WTC11 (cell line): Measurements from ENCODE around the gene METTL21C. TPM values are rescaled to one million over a fixed set of nuclear protein-coding genes. Genes with fewer than 3 reads are reported as not detected.

Source experiments
- ATAC-seq: fragments of 200-7000 bp; cut with Tn5 transposase; 2 replicates; pipeline ENCODE4 v1.10.0; 2021; ENCODE audit warnings: mild to moderate bottlenecking, moderate library complexity
- CTCF ChIA-PET: fragments of 300-600 bp; sonication (Branson Sonifier 250); formaldehyde crosslinking; loops from one replicate; lab custom pipeline; 2021; ENCODE audit warnings: antibody characterized with exemption; lab: Charles Lee
- POLR2A ChIA-PET: fragments of 350-600 bp; sonication (Branson Sonifier 250); formaldehyde crosslinking; loops from one replicate; lab custom pipeline; 2021; ENCODE audit warnings: antibody characterized with exemption; lab: Charles Lee
- DNase-seq: peaks from one replicate; pipeline ENCODE4 v3.0.0; 2021; ENCODE audit warnings: low spot score
- H3K27ac Mint-ChIP-seq: 2 replicates; pipeline ENCODE4 v1.8.0; 2021; ENCODE audit warnings: mixed read lengths
- H3K27me3 Mint-ChIP-seq: 2 replicates; pipeline ENCODE4 v1.8.0; 2021; ENCODE audit warnings: low read depth, mild to moderate bottlenecking, moderate library complexity, mixed read lengths
- H3K36me3 Mint-ChIP-seq: 2 replicates; pipeline ENCODE4 v1.8.0; 2021; ENCODE audit warnings: mixed read lengths
- H3K4me1 Mint-ChIP-seq: 2 replicates; pipeline ENCODE4 v1.8.0; 2022; ENCODE audit warnings: mixed read lengths
- H3K4me3 Mint-ChIP-seq: 2 replicates; pipeline ENCODE4 v1.8.0; 2021; ENCODE audit warnings: mild to moderate bottlenecking, moderate library complexity, mixed read lengths
- H3K9me3 Mint-ChIP-seq: 2 replicates; pipeline ENCODE4 v1.8.0; 2021; ENCODE audit warnings: mixed read lengths
- CREB1 ChIP-seq: sonication (generic); formaldehyde crosslinking; IDR thresholded peaks from 2 replicates; pipeline ENCODE4 v1.8.0; 2023; ENCODE audit warnings: mild to moderate bottlenecking, missing genetic modification reagents
- ETV6 ChIP-seq: sonication (generic); formaldehyde crosslinking; IDR thresholded peaks from 2 replicates; pipeline ENCODE4 v1.8.1; 2022; ENCODE audit warnings: mild to moderate bottlenecking, missing genetic modification reagents
- GTF2I ChIP-seq: fragments of 250-450 bp; sonication (Bioruptor Pico); conservative IDR thresholded peaks from 2 replicates; pipeline ENCODE4 v1.4.0; 2021; ENCODE audit warnings: mild to moderate bottlenecking
- KAT7 ChIP-seq: sonication (generic); formaldehyde crosslinking; IDR thresholded peaks from 2 replicates; pipeline ENCODE4 v1.8.1; 2023; ENCODE audit warnings: missing genetic modification reagents, mild to moderate bottlenecking, borderline replicate concordance
- MXD4 ChIP-seq: fragments of 250-450 bp; sonication (Bioruptor Pico); IDR thresholded peaks from 2 replicates; pipeline ENCODE4 v1.8.0; 2021; ENCODE audit warnings: mild to moderate bottlenecking, moderate library complexity, borderline replicate concordance
- NFE2L1 ChIP-seq: sonication (generic); formaldehyde crosslinking; IDR thresholded peaks from 2 replicates; pipeline ENCODE4 v1.8.1; 2023; ENCODE audit warnings: missing genetic modification reagents
- OVOL2 ChIP-seq: fragments of 250-450 bp; sonication (Bioruptor Pico); IDR thresholded peaks from 2 replicates; pipeline ENCODE4 v1.9.0; 2021; ENCODE audit warnings: mild to moderate bottlenecking, borderline replicate concordance
- SMAD3 ChIP-seq: sonication (generic); formaldehyde crosslinking; IDR thresholded peaks from 2 replicates; pipeline ENCODE4 v1.8.0; 2022; ENCODE audit warnings: missing genetic modification reagents, mild to moderate bottlenecking, borderline replicate concordance
- TEAD1 ChIP-seq: sonication (generic); formaldehyde crosslinking; IDR thresholded peaks from 2 replicates; pipeline ENCODE4 v1.8.0; 2022; ENCODE audit warnings: mild to moderate bottlenecking, missing genetic modification reagents
- ZNF219 ChIP-seq: sonication (generic); formaldehyde crosslinking; IDR thresholded peaks from 2 replicates; pipeline ENCODE4 v1.8.0; 2023; ENCODE audit warnings: missing genetic modification reagents, mild to moderate bottlenecking, borderline replicate concordance
- ZNF317 ChIP-seq: sonication (generic); formaldehyde crosslinking; IDR thresholded peaks from 2 replicates; pipeline ENCODE4 v1.8.1; 2023; ENCODE audit warnings: low read depth, mild to moderate bottlenecking, moderate library complexity, missing genetic modification reagents, borderline replicate concordance
- total RNA-seq: library from RNA; stranded (reverse); gene quantifications from 3 replicates; pipeline ENCODE4 v1.2.3, GENCODE V29; 2021
- TF ChIP-seq, protein P1 (sequence below): sonication (generic); formaldehyde crosslinking; IDR thresholded peaks from 2 replicates; pipeline ENCODE4 v1.8.1; 2023; ENCODE audit warnings: mild to moderate bottlenecking, moderate library complexity, missing genetic modification reagents
- TF ChIP-seq, protein P2 (sequence below): sonication (generic); formaldehyde crosslinking; IDR thresholded peaks from 2 replicates; pipeline ENCODE4 v1.8.0; 2022; ENCODE audit warnings: mild to moderate bottlenecking, missing genetic modification reagents
- TF ChIP-seq, protein P3 (sequence below): sonication (generic); formaldehyde crosslinking; IDR thresholded peaks from 2 replicates; pipeline ENCODE4 v1.8.0; 2023; ENCODE audit warnings: mild to moderate bottlenecking, missing genetic modification reagents
- TF ChIP-seq, protein P4 (sequence below): sonication (generic); formaldehyde crosslinking; IDR thresholded peaks from 2 replicates; pipeline ENCODE4 v1.8.0; 2022; ENCODE audit warnings: mild to moderate bottlenecking, missing genetic modification reagents
- TF ChIP-seq, protein P5 (sequence below): sonication (generic); formaldehyde crosslinking; IDR thresholded peaks from 2 replicates; pipeline ENCODE4 v1.8.1; 2022; ENCODE audit warnings: missing genetic modification reagents, borderline replicate concordance
- TF ChIP-seq, protein P6 (sequence below): fragments of 250-450 bp; sonication (Bioruptor Pico); IDR thresholded peaks from 2 replicates; pipeline ENCODE4 v2.1.2; 2022; ENCODE audit warnings: mild to moderate bottlenecking, moderate library complexity
- TF ChIP-seq, protein P7 (sequence below): sonication (generic); formaldehyde crosslinking; IDR thresholded peaks from 2 replicates; pipeline ENCODE4 v1.8.1; 2023; ENCODE audit warnings: mild to moderate bottlenecking, missing genetic modification reagents
- TF ChIP-seq, protein P8 (sequence below): sonication (generic); formaldehyde crosslinking; conservative IDR thresholded peaks from 2 replicates; pipeline ENCODE4 v1.8.1; 2022; ENCODE audit warnings: mild to moderate bottlenecking, missing genetic modification reagents

METTL21C gene
- total RNA-seq, 1 experiment from 2014 or later = not detected

DNA sequence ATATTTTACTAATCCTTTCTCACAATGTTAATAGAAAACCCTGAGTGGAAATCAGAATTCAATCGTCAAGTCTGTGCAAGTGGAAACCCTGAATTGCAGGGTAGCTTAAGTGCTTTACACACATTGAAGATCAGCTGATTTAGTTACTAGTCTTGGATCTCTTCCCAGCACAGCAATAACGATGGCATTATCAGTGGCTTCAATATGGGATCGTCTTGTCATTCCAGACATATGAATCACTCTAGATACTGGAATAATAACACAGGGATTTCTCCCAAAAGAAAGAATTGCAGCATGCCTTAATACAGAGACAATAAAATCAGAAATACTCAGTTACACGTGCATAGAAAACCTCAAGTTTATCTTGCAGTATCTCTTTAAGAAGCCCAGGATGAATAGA is 12.6 kb upstream of the METTL21C start:
- H3K9me3 Mint-ChIP-seq = no peaks in the 10 kb centered on the region
- TF ChIP-seq, protein P1, sequence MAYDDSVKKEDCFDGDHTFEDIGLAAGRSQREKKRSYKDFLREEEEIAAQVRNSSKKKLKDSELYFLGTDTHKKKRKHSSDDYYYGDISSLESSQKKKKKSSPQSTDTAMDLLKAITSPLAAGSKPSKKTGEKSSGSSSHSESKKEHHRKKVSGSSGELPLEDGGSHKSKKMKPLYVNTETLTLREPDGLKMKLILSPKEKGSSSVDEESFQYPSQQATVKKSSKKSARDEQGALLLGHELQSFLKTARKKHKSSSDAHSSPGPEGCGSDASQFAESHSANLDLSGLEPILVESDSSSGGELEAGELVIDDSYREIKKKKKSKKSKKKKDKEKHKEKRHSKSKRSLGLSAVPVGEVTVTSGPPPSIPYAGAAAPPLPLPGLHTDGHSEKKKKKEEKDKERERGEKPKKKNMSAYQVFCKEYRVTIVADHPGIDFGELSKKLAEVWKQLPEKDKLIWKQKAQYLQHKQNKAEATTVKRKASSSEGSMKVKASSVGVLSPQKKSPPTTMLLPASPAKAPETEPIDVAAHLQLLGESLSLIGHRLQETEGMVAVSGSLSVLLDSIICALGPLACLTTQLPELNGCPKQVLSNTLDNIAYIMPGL = no peak
- TF ChIP-seq, protein P2, sequence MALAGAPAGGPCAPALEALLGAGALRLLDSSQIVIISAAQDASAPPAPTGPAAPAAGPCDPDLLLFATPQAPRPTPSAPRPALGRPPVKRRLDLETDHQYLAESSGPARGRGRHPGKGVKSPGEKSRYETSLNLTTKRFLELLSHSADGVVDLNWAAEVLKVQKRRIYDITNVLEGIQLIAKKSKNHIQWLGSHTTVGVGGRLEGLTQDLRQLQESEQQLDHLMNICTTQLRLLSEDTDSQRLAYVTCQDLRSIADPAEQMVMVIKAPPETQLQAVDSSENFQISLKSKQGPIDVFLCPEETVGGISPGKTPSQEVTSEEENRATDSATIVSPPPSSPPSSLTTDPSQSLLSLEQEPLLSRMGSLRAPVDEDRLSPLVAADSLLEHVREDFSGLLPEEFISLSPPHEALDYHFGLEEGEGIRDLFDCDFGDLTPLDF = no peak
- TF ChIP-seq TEAD1 (CRISPR knock-in tag) (no peak), ZNF317 (CRISPR knock-in tag) (no peak), MXD4 (CRISPR knock-in tag) (no peak), NFE2L1 (CRISPR knock-in tag) (no peak), OVOL2 (CRISPR knock-in tag) (no peak), KAT7 (CRISPR knock-in tag) (no peak), ETV6 (no peak), CREB1 (no peak), SMAD3 (no peak), GTF2I (CRISPR knock-in tag) (no peak), ZNF219 (CRISPR knock-in tag) (no peak)
- TF ChIP-seq, protein P3, sequence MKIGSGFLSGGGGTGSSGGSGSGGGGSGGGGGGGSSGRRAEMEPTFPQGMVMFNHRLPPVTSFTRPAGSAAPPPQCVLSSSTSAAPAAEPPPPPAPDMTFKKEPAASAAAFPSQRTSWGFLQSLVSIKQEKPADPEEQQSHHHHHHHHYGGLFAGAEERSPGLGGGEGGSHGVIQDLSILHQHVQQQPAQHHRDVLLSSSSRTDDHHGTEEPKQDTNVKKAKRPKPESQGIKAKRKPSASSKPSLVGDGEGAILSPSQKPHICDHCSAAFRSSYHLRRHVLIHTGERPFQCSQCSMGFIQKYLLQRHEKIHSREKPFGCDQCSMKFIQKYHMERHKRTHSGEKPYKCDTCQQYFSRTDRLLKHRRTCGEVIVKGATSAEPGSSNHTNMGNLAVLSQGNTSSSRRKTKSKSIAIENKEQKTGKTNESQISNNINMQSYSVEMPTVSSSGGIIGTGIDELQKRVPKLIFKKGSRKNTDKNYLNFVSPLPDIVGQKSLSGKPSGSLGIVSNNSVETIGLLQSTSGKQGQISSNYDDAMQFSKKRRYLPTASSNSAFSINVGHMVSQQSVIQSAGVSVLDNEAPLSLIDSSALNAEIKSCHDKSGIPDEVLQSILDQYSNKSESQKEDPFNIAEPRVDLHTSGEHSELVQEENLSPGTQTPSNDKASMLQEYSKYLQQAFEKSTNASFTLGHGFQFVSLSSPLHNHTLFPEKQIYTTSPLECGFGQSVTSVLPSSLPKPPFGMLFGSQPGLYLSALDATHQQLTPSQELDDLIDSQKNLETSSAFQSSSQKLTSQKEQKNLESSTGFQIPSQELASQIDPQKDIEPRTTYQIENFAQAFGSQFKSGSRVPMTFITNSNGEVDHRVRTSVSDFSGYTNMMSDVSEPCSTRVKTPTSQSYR = no peak
- TF ChIP-seq, protein P4, sequence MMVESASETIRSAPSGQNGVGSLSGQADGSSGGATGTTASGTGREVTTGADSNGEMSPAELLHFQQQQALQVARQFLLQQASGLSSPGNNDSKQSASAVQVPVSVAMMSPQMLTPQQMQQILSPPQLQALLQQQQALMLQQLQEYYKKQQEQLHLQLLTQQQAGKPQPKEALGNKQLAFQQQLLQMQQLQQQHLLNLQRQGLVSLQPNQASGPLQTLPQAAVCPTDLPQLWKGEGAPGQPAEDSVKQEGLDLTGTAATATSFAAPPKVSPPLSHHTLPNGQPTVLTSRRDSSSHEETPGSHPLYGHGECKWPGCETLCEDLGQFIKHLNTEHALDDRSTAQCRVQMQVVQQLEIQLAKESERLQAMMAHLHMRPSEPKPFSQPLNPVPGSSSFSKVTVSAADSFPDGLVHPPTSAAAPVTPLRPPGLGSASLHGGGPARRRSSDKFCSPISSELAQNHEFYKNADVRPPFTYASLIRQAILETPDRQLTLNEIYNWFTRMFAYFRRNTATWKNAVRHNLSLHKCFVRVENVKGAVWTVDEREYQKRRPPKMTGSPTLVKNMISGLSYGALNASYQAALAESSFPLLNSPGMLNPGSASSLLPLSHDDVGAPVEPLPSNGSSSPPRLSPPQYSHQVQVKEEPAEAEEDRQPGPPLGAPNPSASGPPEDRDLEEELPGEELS (CRISPR knock-in tag) = no peak
- TF ChIP-seq, protein P5, sequence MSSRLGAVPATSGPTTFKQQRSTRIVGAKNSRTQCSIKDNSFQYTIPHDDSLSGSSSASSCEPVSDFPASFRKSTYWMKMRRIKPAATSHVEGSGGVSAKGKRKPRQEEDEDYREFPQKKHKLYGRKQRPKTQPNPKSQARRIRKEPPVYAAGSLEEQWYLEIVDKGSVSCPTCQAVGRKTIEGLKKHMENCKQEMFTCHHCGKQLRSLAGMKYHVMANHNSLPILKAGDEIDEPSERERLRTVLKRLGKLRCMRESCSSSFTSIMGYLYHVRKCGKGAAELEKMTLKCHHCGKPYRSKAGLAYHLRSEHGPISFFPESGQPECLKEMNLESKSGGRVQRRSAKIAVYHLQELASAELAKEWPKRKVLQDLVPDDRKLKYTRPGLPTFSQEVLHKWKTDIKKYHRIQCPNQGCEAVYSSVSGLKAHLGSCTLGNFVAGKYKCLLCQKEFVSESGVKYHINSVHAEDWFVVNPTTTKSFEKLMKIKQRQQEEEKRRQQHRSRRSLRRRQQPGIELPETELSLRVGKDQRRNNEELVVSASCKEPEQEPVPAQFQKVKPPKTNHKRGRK = no peak
- TF ChIP-seq, protein P6, sequence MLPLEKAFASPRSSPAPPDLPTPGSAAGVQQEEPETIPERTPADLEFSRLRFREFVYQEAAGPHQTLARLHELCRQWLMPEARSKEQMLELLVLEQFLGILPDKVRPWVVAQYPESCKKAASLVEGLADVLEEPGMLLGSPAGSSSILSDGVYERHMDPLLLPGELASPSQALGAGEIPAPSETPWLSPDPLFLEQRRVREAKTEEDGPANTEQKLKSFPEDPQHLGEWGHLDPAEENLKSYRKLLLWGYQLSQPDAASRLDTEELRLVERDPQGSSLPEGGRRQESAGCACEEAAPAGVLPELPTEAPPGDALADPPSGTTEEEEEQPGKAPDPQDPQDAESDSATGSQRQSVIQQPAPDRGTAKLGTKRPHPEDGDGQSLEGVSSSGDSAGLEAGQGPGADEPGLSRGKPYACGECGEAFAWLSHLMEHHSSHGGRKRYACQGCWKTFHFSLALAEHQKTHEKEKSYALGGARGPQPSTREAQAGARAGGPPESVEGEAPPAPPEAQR (CRISPR knock-in tag) = no peak
- TF ChIP-seq, protein P7, sequence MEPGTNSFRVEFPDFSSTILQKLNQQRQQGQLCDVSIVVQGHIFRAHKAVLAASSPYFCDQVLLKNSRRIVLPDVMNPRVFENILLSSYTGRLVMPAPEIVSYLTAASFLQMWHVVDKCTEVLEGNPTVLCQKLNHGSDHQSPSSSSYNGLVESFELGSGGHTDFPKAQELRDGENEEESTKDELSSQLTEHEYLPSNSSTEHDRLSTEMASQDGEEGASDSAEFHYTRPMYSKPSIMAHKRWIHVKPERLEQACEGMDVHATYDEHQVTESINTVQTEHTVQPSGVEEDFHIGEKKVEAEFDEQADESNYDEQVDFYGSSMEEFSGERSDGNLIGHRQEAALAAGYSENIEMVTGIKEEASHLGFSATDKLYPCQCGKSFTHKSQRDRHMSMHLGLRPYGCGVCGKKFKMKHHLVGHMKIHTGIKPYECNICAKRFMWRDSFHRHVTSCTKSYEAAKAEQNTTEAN (CRISPR knock-in tag) = no peak
- TF ChIP-seq, protein P8, sequence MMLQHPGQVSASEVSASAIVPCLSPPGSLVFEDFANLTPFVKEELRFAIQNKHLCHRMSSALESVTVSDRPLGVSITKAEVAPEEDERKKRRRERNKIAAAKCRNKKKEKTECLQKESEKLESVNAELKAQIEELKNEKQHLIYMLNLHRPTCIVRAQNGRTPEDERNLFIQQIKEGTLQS = no peak
- TF ChIP-seq, all 79 proteins: peak for 0
- ATAC-seq (no peak), DNase-seq (no peak)
- no peaks in the 10 kb centered on the region for H3K27me3 Mint-ChIP-seq
- CTCF ChIA-PET = no interaction called here
- no peak overlapping the region for H3K4me3 Mint-ChIP-seq
- H3K27ac Mint-ChIP-seq = no peak overlapping the region
- H3K36me3 Mint-ChIP-seq = no peaks in the 10 kb centered on the region
- H3K4me1 Mint-ChIP-seq = no peaks in the 10 kb centered on the region
- POLR2A ChIA-PET = no interaction called here
